ENCODE data around the gene ATG9B. TPM values are rescaled to one million over a fixed set of nuclear protein-coding genes. Genes with fewer than 3 reads are reported as not detected.

The ATG9B gene
- total and polyA plus RNA-seq, 5 experiments from 2014 or later: 9.2 to 42.2 (median 34.6) TPM

DNA sequence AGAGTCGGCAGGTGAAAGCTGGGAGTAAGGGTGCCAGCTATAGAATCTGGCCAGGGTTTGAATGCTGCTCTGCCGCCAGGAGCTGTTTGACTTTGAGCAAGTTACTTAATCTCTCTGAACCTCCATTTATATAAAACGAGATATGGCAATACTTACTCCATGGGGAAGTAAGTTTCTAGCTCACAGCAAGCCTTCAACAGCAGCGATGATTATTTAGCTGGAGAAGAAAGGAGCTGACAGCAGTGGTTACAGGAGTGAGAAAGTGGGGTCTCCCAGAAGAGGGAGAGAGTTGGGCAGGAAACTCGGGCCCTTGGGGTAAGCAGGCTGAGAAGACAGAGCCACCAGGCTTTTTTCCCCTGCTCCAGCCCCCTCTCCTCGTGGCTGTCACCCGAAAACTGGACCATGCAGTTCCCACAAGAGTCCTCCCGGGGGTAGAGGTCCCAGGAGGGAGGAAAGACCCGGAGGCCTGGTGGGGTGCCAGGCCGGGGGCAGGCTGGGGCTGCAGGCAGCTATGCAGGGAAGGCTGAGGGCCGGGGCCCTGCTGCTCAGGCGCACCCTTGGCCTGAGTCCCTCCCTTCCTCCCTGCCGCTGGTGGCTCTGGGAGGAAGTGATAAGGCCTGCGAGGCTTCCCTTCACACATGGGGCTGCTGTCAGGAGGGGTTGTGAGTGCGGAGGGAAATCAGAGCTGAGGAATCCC lies 30.0 kb downstream of the ATG9B start:
- H3K4me1 Mint-ChIP-seq: peaks cover 19 to 53% (median 41%) of the 10 kb centered on the region in 4 donors
- POLR2A ChIA-PET: interaction anchor here (0.6 to 4.2 kb wide), 9 partner anchors 10 to 100 kb away, joined by 3 to 24 read pairs (median 5); no protein-coding TSS in a partner anchor
- H3K4me3 Mint-ChIP-seq: peak overlapping the region in 7 of 10 donors; percentile 32 to 56 (median 39)
- H3K36me3 Mint-ChIP-seq: peaks cover 2 to 13% (median 12%) of the 10 kb centered on the region in 3 donors
- H3K27me3 Mint-ChIP-seq: peaks cover 0 to 7% (median 0%) of the 10 kb centered on the region in 5 donors
- peak overlapping the region in 5 of 10 donors; percentile 25 to 81 (median 71) for H3K27ac Mint-ChIP-seq
- ATAC-seq: peak; percentile 53 to 73
- peaks cover 0 to 27% (median 19%) of the 10 kb centered on the region in 9 donors for H3K9me3 Mint-ChIP-seq
- DNase-seq: no peak

DNA sequence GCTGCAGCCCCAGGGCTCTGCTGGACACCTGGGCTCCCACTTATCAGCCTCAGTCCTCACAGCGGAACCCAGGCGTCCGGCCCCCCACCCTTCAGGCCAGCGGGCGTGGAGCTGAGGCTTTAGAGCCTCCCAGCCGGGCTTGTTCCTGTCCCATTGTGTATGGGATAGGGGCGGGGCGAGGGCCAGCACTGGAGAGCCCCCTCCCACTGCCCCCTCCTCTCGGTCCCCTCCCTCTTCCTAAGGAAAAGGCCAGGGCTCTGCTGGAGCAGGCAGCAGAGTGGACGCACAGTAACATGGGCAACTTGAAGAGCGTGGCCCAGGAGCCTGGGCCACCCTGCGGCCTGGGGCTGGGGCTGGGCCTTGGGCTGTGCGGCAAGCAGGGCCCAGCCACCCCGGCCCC lies 30.8 kb downstream of the ATG9B start:
- Mint-ChIP-seq H3K27me3 (peaks cover 0 to 7% (median 0%) of the 10 kb centered on the region in 5 donors), H3K36me3 (peaks cover 2 to 13% (median 12%) of the 10 kb centered on the region in 3 donors), H3K4me3 (peak overlapping the region in 1 of 10 donors; percentile 7), H3K9me3 (peaks cover 0 to 27% (median 19%) of the 10 kb centered on the region in 9 donors), H3K27ac (no peak overlapping the region), H3K4me1 (peaks cover 18 to 53% (median 40%) of the 10 kb centered on the region in 4 donors)
- POLR2A ChIA-PET: interaction anchor here (1.5 to 4.2 kb wide), 5 partner anchors 15 to 25 kb away, joined by 3 to 24 read pairs (median 11); no protein-coding TSS in a partner anchor
- no peak for DNase-seq
- no peak for ATAC-seq

DNA sequence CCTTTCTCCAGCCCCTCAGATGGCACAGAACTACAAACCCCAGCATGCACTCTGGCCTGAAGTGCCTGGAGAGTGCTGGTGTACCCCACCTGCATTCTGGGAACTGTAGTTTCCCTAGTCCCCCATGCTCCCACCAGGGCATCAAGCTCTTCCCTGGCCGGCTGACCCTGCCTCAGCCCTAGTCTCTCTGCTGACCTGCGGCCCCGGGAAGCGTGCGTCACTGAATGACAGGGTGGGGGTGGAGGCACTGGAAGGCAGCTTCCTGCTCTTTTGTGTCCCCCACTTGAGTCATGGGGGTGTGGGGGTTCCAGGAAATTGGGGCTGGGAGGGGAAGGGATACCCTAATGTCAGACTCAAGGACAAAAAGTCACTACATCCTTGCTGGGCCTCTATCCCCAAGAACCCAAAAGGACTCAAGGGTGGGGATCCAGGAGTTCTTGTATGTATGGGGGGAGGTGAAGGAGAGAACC lies 31.4 kb downstream of the ATG9B start:
- Mint-ChIP-seq H3K27ac (peak overlapping the region in 5 of 10 donors; percentile 3 to 60 (median 46)), H3K9me3 (peaks cover 0 to 27% (median 19%) of the 10 kb centered on the region in 9 donors), H3K36me3 (peaks cover 2 to 13% (median 12%) of the 10 kb centered on the region in 3 donors), H3K4me3 (no peak overlapping the region), H3K4me1 (peaks cover 18 to 53% (median 40%) of the 10 kb centered on the region in 4 donors), H3K27me3 (peaks cover 0 to 11% (median 0%) of the 10 kb centered on the region in 5 donors)
- POLR2A ChIA-PET: interaction anchor here (1.0 to 4.2 kb wide), 4 partner anchors 19 to 26 kb away, joined by 3 to 24 read pairs (median 8); no protein-coding TSS in a partner anchor
- DNase-seq: no peak
- ATAC-seq: peak in 1 of 2 donors; percentile 41

DNA sequence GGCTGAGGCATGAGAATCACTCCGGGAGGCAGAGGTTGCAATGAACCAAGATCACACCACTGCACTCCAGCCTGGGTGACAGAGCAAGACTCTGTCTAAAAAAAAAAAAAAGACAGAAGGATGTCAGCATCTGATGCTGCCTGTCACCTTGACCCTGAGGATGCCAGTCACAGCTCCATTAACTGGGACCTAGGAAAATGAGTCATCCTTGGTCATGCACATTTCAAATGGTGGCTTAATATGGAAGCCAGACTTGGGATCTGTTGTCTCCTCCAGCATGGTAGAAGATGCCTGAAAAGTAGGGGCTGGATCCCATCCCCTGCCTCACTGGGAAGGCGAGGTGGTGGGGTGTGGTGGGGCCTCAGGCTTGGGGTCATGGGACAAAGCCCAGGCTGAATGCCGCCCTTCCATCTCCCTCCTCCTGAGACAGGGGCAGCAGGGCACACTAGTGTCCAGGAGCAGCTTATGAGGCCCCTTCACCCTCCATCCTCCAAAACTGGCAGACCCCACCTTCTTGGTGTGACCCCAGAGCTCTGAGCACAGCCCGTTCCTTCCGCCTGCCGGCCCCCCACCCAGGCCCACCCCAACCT lies 32.1 kb downstream of the ATG9B start:
- Mint-ChIP-seq H3K36me3 (peaks cover 2 to 13% (median 12%) of the 10 kb centered on the region in 3 donors), H3K9me3 (peaks cover 0 to 27% (median 19%) of the 10 kb centered on the region in 9 donors), H3K4me1 (peaks cover 15 to 46% (median 36%) of the 10 kb centered on the region in 4 donors), H3K27me3 (peaks cover 0 to 8% (median 0%) of the 10 kb centered on the region in 5 donors), H3K27ac (no peak overlapping the region), H3K4me3 (no peak overlapping the region)
- POLR2A ChIA-PET: interaction anchor here (1.0 to 4.2 kb wide), 4 partner anchors 19 to 27 kb away, joined by 3 to 24 read pairs (median 8); no protein-coding TSS in a partner anchor
- DNase-seq (no peak), ATAC-seq (no peak)

DNA sequence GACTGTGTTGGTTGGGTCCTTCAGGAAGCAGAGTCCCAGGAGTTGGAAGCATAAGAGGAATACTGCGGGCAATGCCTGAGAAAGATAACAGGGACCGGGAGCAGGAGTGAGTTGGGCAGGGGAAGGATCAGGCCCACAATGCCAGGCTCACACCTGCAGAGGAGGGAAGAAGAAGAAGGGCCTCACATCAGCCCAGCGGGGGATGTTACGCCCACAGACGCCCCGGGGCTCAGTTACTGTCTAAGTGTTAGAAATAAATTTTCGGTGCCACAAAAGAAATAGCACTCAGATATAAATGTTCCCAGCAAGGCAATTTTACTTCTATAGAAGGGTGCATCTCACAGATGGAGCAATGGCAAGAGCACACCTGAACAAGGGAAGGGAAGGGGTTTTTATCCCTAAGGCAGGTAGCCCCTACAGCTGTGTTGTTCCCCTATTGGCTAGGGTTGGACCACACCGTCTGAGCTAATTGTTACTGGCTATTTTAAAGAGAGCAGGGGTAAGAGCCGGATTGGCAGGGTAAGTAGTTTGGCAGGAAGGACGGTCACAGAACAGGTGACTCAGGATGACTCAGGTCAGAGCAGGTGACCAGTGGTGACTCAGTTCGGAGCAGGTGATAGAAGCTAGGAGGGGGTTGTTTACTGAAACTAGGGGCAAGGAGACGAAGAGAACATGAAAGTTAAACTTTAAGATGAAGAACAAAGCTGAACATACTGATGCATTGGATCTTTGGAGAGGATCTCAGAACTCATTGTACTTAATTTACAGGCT lies 33.7 kb downstream of the ATG9B start, which contains the start of gene NOS3:
Gene NOS3, plus strand, starts transcription at position 602 of the 771 bp plus-strand sequence. CDS start 2,787 bp downstream, outside the sequence.
- POLR2A ChIA-PET: interaction anchor here (0.8 to 1.2 kb wide), 2 partner anchors 11 to 18 kb away, joined by 3 read pairs; no protein-coding TSS in a partner anchor
- H3K9me3 Mint-ChIP-seq: peaks cover 0 to 27% (median 19%) of the 10 kb centered on the region in 9 donors
- DNase-seq (peak in 1 of 10 donors; percentile 16), ATAC-seq (no peak)
- peaks cover 2 to 13% (median 12%) of the 10 kb centered on the region in 3 donors for H3K36me3 Mint-ChIP-seq
- H3K27ac Mint-ChIP-seq: peak within 1 kb of the TSS in 3 of 10 donors; percentile 31 to 48 (median 31)
- H3K27me3 Mint-ChIP-seq: peaks cover 0 to 12% (median 5%) of the 10 kb centered on the region in 5 donors
- H3K4me1 Mint-ChIP-seq: peaks cover 19 to 42% (median 39%) of the 10 kb centered on the region in 4 donors
- peak within 1 kb of the TSS in 1 of 10 donors; percentile 47 for H3K4me3 Mint-ChIP-seq

DNA sequence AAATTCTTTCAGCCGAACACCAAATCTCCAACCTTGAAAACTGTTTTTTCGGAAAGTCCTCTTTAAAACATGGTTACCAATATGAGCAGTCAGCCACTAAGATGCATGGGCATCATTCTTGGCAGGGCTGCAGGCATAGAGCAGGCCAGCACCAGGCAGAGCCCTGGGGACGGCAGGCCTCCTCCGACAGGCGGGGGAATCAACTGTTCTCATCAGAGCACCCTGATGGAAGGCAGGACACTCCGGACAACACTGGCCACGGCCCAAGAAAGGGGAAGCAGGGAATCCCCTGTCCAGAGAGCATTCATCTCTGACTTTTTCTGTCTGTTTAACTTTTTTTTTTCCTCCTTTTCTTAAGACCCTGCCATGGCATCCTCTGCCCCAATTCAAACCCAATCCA lies 34.8 kb downstream of the ATG9B start:
- ATAC-seq (no peak), DNase-seq (peak in 1 of 10 donors; percentile 41)
- peaks cover 0 to 12% (median 7%) of the 10 kb centered on the region in 5 donors for H3K27me3 Mint-ChIP-seq
- peaks cover 19 to 37% (median 32%) of the 10 kb centered on the region in 4 donors for H3K4me1 Mint-ChIP-seq
- H3K27ac Mint-ChIP-seq: no peak overlapping the region
- H3K9me3 Mint-ChIP-seq: peaks cover 0 to 27% (median 19%) of the 10 kb centered on the region in 9 donors
- H3K36me3 Mint-ChIP-seq: peaks cover 2 to 13% (median 12%) of the 10 kb centered on the region in 3 donors
- no peak overlapping the region for H3K4me3 Mint-ChIP-seq
- POLR2A ChIA-PET: interaction anchor here (0.9 kb wide), 1 partner anchor 39 kb away, joined by 3 read pairs; the partner anchor contains the start of gene ABCB8

DNA sequence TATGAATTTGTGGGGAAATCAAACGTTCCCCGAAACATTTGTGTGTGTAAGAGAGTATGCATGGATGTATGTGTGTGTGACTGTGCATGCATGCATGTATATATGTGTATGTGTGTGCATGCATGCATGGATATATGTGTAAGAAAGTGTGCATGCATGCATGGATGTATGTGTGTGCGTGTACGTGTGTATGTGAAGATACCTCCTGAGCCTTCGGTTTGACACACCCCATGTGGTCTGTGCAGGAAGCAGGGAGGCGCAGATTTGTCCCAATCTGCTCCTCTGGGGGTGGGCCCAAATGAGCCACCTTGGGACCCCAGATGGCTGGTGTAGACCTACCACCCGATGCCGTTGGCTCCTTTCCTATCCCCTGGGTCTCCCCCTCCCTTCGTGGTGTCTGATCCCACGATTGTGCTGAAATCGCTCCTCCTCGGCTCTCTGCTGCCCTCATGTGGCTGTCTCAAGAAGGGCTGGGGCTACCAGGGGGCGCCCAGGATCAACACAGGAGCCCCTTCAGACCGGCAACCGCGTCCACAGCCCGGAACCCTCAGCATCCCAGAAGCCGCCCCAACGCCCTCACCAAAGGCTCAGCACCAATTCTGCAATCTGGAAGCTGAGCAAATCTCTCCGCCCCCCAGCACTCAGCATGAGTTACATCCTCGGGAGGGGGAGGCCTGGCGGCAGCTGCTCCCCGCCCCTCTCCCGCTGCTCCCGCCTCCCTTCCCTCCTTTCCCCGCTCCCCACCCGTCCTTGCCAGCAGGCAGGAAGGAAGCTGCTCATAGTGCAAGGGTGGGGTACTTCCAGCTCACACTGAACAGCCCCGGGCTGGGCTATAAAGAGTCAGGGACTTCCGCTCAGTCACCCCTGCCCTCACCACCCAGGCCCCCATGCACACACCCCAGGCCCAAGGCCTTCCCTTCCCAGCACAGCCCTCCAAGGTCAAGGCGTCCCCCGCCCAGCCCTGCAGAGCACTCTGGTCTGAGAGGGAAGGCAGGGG lies 35.8 kb downstream of the ATG9B start:
- Mint-ChIP-seq H3K27me3 (peaks cover 0 to 12% (median 7%) of the 10 kb centered on the region in 5 donors), H3K4me1 (peaks cover 16 to 30% (median 26%) of the 10 kb centered on the region in 4 donors), H3K9me3 (peaks cover 0 to 27% (median 19%) of the 10 kb centered on the region in 9 donors), H3K36me3 (peaks cover 2 to 13% (median 12%) of the 10 kb centered on the region in 3 donors), H3K27ac (peak overlapping the region in 5 of 10 donors; percentile 21 to 85 (median 54)), H3K4me3 (peak overlapping the region in 8 of 10 donors; percentile 29 to 73 (median 60))
- ATAC-seq: peak; percentile 83 to 84
- peak; percentile 49 to 81 (median 72) for DNase-seq
- POLR2A ChIA-PET: interaction anchor here (0.9 kb wide), 1 partner anchor 40 kb away, joined by 3 read pairs; the partner anchor contains the start of gene ABCB8

DNA sequence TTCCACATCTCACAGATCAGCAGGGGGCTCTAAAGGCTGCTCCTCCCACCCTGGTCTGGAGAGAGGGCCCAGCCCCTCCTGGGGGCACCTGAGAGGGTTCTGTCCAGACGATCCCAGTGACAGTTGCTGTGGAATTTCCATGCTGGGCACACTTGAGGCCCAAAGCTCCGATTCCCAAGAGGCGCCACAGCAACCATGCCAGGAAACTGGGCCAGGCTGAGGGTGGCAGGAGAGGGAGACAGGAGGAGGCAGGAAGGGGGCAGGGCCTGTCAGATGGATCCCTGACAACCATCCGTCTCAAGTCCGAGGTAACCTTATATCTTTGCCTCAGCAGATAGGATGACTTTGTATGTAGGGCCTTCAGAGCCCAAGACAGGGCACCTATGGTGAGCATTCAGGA lies 37.7 kb downstream of the ATG9B start:
- ATAC-seq: no peak
- Mint-ChIP-seq H3K36me3 (peaks cover 2 to 13% (median 10%) of the 10 kb centered on the region in 3 donors), H3K27ac (peak overlapping the region in 1 of 10 donors; percentile 70), H3K4me1 (peaks cover 13 to 24% (median 22%) of the 10 kb centered on the region in 4 donors), H3K4me3 (peak overlapping the region in 1 of 10 donors; percentile 39), H3K27me3 (peaks cover 0 to 30% (median 12%) of the 10 kb centered on the region in 5 donors), H3K9me3 (peaks cover 0 to 25% (median 19%) of the 10 kb centered on the region in 9 donors)
- POLR2A ChIA-PET: interaction anchor here (0.6 to 3.3 kb wide), 4 partner anchors 12 to 232 kb away, joined by 3 to 29 read pairs (median 4); partner anchors contain the start of gene ABCB8
- no peak for DNase-seq

DNA sequence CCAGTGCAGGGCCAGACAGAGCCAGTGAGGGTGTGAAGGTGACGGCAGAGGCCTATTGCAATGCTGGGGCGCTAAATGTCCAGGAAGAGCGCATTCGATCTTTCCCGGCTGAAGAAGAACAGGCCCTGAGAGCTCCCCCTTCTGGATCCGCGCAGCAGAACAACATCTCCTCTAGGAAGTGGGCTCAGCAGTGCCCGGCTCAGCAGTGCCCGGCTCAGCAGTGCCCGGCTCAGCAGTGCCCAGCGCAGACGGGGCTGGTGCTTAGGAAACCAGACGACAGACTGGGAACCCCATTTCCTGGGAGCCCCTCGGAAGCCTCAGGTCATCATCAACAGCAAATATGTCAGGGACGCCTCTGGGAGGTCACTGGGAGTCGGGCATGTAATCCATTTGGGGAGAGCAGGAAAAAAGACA lies 38.2 kb downstream of the ATG9B start:
- POLR2A ChIA-PET: interaction anchor here (0.6 to 3.3 kb wide), 8 partner anchors 9 to 231 kb away, joined by 3 to 29 read pairs (median 4); partner anchors contain the start of gene ABCB8
- Mint-ChIP-seq H3K4me1 (peaks cover 14 to 24% (median 22%) of the 10 kb centered on the region in 4 donors), H3K27me3 (peaks cover 0 to 34% (median 17%) of the 10 kb centered on the region in 5 donors), H3K27ac (peak overlapping the region in 4 of 10 donors; percentile 32 to 86 (median 76)), H3K36me3 (peaks cover under 1 to 13% (median 10%) of the 10 kb centered on the region in 3 donors), H3K9me3 (peaks cover 0 to 20% (median 15%) of the 10 kb centered on the region in 9 donors), H3K4me3 (peak overlapping the region in 1 of 10 donors; percentile 39)
- ATAC-seq (peak; percentile 49 to 59), DNase-seq (peak in 8 of 10 donors; percentile 30 to 72 (median 45))

DNA sequence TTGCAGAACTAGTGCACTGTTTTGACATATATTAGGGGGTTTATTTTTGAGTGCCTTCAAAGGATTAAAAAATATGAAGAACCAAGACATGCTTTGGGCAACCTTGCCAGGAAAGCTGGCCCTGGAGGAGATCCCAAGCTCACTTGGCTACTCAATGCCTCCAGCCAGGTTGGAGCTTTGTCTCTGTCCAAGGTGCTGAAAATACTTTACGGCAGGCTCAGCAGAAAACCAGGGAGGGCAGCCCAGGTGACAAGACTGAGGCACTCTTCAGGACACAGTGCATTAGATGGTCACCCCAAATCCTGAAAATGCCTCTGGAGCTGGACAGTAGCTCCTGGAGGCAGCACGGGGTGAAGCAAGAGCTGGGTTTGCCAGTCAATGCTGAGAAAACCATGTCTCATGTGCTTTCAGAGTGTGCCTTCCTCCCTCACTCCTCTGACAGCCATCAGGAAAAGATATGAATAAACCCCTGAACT lies 40.4 kb downstream of the ATG9B start:
- DNase-seq (peak in 6 of 10 donors; percentile 25 to 62 (median 61)), ATAC-seq (no peak)
- H3K36me3 Mint-ChIP-seq: no peaks in the 10 kb centered on the region
- H3K4me1 Mint-ChIP-seq: peaks cover 14 to 29% (median 25%) of the 10 kb centered on the region in 4 donors
- H3K4me3 Mint-ChIP-seq: no peak overlapping the region
- peaks cover 0 to 3% (median 0%) of the 10 kb centered on the region in 9 donors for H3K9me3 Mint-ChIP-seq
- no peak overlapping the region for H3K27ac Mint-ChIP-seq
- POLR2A ChIA-PET: interaction anchor here (0.5 to 3.3 kb wide), 7 partner anchors 9 to 454 kb away, joined by 3 to 29 read pairs (median 3); no protein-coding TSS in a partner anchor
- H3K27me3 Mint-ChIP-seq: peaks cover 0 to 37% (median 19%) of the 10 kb centered on the region in 5 donors
